ENCODE measurements around the gene SLC9A2. TPM values are rescaled to one million over a fixed set of nuclear protein-coding genes. Genes with fewer than 3 reads are reported as not detected.

Gene SLC9A2
- total RNA-seq, 4 donors from 2014 or later: 12.4 to 20.7 (median 20.0) TPM

- Histone ChIP-seq H3K4me3 (no peak overlapping the region), H3K9me3 (no peaks in the 10 kb centered on the region), H3K36me3 (no peaks in the 10 kb centered on the region), H3K4me1 (peaks cover 0 to 8% (median 0%) of the 10 kb centered on the region in 4 donors), H3K27ac (no peak overlapping the region), H3K27me3 (no peaks in the 10 kb centered on the region)
- DNase-seq: peak in 2 of 3 donors; percentile 53 to 73
- TF ChIP-seq CTCF (IDR thresholded peaks at IDR 0.05) (no peak), POLR2A (IDR thresholded peaks at IDR 0.05) (no peak)
Measured at GRCh38 chr2:102664471-102664909, 45.1 kb downstream of the SLC9A2 start.

- no peak for TF ChIP-seq POLR2A (IDR thresholded peaks at IDR 0.05)
- no peak for TF ChIP-seq CTCF (IDR thresholded peaks at IDR 0.05)
- no peaks in the 10 kb centered on the region for H3K36me3 ChIP-seq
- no peak overlapping the region for H3K27ac ChIP-seq
- H3K9me3 ChIP-seq: no peaks in the 10 kb centered on the region
- H3K27me3 ChIP-seq: no peaks in the 10 kb centered on the region
- H3K4me3 ChIP-seq: no peak overlapping the region
- no peaks in the 10 kb centered on the region for H3K4me1 ChIP-seq
- DNase-seq: no peak
Measured at GRCh38 chr2:102667072-102667471, 47.7 kb downstream of the SLC9A2 start.

GRCh38 chr2:102668171-102668570 is 48.8 kb downstream of the SLC9A2 start:
- H3K4me1 ChIP-seq: no peaks in the 10 kb centered on the region
- H3K27ac ChIP-seq: no peak overlapping the region
- no peaks in the 10 kb centered on the region for H3K27me3 ChIP-seq
- no peak for DNase-seq
- no peak overlapping the region for H3K4me3 ChIP-seq
- no peaks in the 10 kb centered on the region for H3K9me3 ChIP-seq
- TF ChIP-seq CTCF (IDR thresholded peaks at IDR 0.05) (no peak), POLR2A (IDR thresholded peaks at IDR 0.05) (no peak)
- no peaks in the 10 kb centered on the region for H3K36me3 ChIP-seq

DNA sequence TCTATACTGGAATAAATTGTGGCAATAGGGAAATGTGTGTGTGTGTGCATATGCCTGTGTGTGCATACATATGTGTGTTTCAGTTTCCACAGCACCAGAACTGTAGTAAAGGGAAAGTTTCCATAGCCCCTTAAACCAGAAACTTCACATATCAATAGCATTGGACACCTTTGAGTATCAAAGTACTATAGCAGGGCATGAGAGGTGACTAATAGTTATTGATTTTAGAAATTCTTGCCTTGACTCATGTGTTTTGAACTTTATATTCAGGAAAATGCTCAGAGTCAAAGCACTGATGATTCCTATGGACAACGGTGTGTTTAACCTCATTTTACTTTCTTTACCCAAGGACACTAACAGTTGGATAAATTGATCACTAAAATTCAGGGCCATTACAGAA is 50.0 kb downstream of the SLC9A2 start:
- TF ChIP-seq POLR2A (IDR thresholded peaks at IDR 0.05): no peak
- TF ChIP-seq CTCF (IDR thresholded peaks at IDR 0.05): no peak
- no peak overlapping the region for H3K27ac ChIP-seq
- H3K4me1 ChIP-seq: no peaks in the 10 kb centered on the region
- H3K27me3 ChIP-seq: no peaks in the 10 kb centered on the region
- H3K9me3 ChIP-seq: no peaks in the 10 kb centered on the region
- H3K36me3 ChIP-seq: no peaks in the 10 kb centered on the region
- H3K4me3 ChIP-seq: no peak overlapping the region
- DNase-seq: no peak

- no peak overlapping the region for H3K27ac ChIP-seq
- no peaks in the 10 kb centered on the region for H3K4me1 ChIP-seq
- no peaks in the 10 kb centered on the region for H3K36me3 ChIP-seq
- H3K9me3 ChIP-seq: no peaks in the 10 kb centered on the region
- no peaks in the 10 kb centered on the region for H3K27me3 ChIP-seq
- no peak for DNase-seq
- H3K4me3 ChIP-seq: no peak overlapping the region
- TF ChIP-seq POLR2A (IDR thresholded peaks at IDR 0.05): no peak
- no peak for TF ChIP-seq CTCF (IDR thresholded peaks at IDR 0.05)
Measured at GRCh38 chr2:102672107-102672776, 52.9 kb downstream of the SLC9A2 start.

Data from Peyer's patch (tissue), 4 donors.